ENCODE measurements around the gene LYPD6. TPM values are rescaled to one million over a fixed set of nuclear protein-coding genes. Genes with fewer than 3 reads are reported as not detected.

The LYPD6 gene
- total RNA-seq, 1 donor from 2014 or later, result 4.1 TPM

DNA sequence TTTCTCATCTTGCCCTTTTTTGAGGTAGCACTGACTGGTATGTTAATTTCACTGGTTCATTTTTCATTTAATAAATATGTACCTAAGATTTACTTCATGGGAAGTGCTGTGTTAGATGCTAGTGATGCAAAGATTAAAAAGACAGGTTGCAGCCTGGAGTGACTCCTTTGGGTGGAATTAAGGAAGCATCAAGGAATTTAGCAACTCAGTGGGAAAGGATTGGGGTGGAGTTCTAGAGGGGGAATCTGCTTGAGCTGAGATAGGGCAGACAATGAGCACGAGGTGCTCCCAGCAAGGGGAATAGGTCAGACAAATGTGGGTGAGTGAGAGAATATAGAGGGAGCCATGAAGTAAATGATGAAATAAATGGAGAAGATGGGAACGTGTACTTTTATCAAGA is 57.0 kb downstream of the LYPD6 start:
- Mint-ChIP-seq H3K27me3 (ENCODE audit: insufficient read depth, low read depth) (peaks cover 4% of the 10 kb centered on the region), H3K4me3 (no peak overlapping the region)

GRCh38 chr2:149388120-149388816 is 57.9 kb downstream of the LYPD6 start:
- Histone ChIP-seq H3K79me2 (ENCODE audit: low read depth) (no peaks in the 10 kb centered on the region), H3K4me2 (peak overlapping the region; percentile 50), H2AFZ (replicated peaks) (no peak overlapping the region), H3K36me3 (no peaks in the 10 kb centered on the region), H3K4me3 (no peak overlapping the region), H3K4me1 (peaks cover 25% of the 10 kb centered on the region), H3F3A (ENCODE audit: low read depth) (peaks cover 13% of the 10 kb centered on the region), H3K9me3 (ENCODE audit: low read depth) (no peaks in the 10 kb centered on the region), H3K9ac (no peak overlapping the region), H3K27me3 (no peaks in the 10 kb centered on the region), H3K27ac (no peak overlapping the region), H4K20me1 (ENCODE audit: low read depth) (no peaks in the 10 kb centered on the region)
- Mint-ChIP-seq H3K27me3 (ENCODE audit: insufficient read depth, low read depth) (peaks cover 4% of the 10 kb centered on the region), H3K9me3 (peaks cover 2% of the 10 kb centered on the region), H3K4me3 (no peak overlapping the region), H3K36me3 (no peaks in the 10 kb centered on the region), H3K4me1 (peaks cover 29% of the 10 kb centered on the region), H3K27ac (no peak overlapping the region)
- DNase-seq (ENCODE audit: low spot score), result peak; percentile 19
- TF ChIP-seq, protein P1, sequence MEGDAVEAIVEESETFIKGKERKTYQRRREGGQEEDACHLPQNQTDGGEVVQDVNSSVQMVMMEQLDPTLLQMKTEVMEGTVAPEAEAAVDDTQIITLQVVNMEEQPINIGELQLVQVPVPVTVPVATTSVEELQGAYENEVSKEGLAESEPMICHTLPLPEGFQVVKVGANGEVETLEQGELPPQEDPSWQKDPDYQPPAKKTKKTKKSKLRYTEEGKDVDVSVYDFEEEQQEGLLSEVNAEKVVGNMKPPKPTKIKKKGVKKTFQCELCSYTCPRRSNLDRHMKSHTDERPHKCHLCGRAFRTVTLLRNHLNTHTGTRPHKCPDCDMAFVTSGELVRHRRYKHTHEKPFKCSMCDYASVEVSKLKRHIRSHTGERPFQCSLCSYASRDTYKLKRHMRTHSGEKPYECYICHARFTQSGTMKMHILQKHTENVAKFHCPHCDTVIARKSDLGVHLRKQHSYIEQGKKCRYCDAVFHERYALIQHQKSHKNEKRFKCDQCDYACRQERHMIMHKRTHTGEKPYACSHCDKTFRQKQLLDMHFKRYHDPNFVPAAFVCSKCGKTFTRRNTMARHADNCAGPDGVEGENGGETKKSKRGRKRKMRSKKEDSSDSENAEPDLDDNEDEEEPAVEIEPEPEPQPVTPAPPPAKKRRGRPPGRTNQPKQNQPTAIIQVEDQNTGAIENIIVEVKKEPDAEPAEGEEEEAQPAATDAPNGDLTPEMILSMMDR (IDR thresholded peaks at IDR 0.05), result peak; percentile 41
- TF ChIP-seq EZH2 (IDR thresholded peaks at IDR 0.05), result no peak
- no peak for TF ChIP-seq EZH2phosphoT487 (IDR thresholded peaks at IDR 0.05)

More for the DNA sequence above, 57.0 kb downstream of the LYPD6 start:
- Histone ChIP-seq H3F3A (ENCODE audit: low read depth) (peaks cover 13% of the 10 kb centered on the region), H3K4me1 (peaks cover 25% of the 10 kb centered on the region), H3K9ac (no peak overlapping the region), H3K36me3 (no peaks in the 10 kb centered on the region), H3K4me2 (no peak overlapping the region), H3K9me3 (ENCODE audit: low read depth) (no peaks in the 10 kb centered on the region), H3K79me2 (ENCODE audit: low read depth) (no peaks in the 10 kb centered on the region), H3K4me3 (no peak overlapping the region), H3K27ac (no peak overlapping the region), H2AFZ (replicated peaks) (no peak overlapping the region), H3K27me3 (no peaks in the 10 kb centered on the region), H4K20me1 (ENCODE audit: low read depth) (no peaks in the 10 kb centered on the region)
- H3K27ac Mint-ChIP-seq, result no peak overlapping the region
- no peaks in the 10 kb centered on the region for H3K36me3 Mint-ChIP-seq
- peaks cover 25% of the 10 kb centered on the region for H3K4me1 Mint-ChIP-seq
- TF ChIP-seq EZH2 (IDR thresholded peaks at IDR 0.05) (no peak), EZH2phosphoT487 (IDR thresholded peaks at IDR 0.05) (no peak)
- TF ChIP-seq, protein P1 (IDR thresholded peaks at IDR 0.05), result no peak
- DNase-seq (ENCODE audit: low spot score), result no peak
- H3K9me3 Mint-ChIP-seq, result peaks cover 2% of the 10 kb centered on the region

- Histone ChIP-seq H3K27ac (no peak overlapping the region), H3K36me3 (no peaks in the 10 kb centered on the region), H3K9me3 (ENCODE audit: low read depth) (no peaks in the 10 kb centered on the region), H3K27me3 (no peaks in the 10 kb centered on the region), H3K4me3 (no peak overlapping the region), H3F3A (ENCODE audit: low read depth) (peaks cover 13% of the 10 kb centered on the region), H4K20me1 (ENCODE audit: low read depth) (no peaks in the 10 kb centered on the region), H3K4me2 (peak overlapping the region; percentile 50), H3K4me1 (peaks cover 25% of the 10 kb centered on the region), H3K9ac (no peak overlapping the region), H3K79me2 (ENCODE audit: low read depth) (no peaks in the 10 kb centered on the region), H2AFZ (replicated peaks) (no peak overlapping the region)
- Mint-ChIP-seq H3K27me3 (ENCODE audit: insufficient read depth, low read depth) (peaks cover 4% of the 10 kb centered on the region), H3K27ac (no peak overlapping the region), H3K36me3 (no peaks in the 10 kb centered on the region), H3K9me3 (peaks cover 2% of the 10 kb centered on the region), H3K4me3 (no peak overlapping the region), H3K4me1 (peaks cover 35% of the 10 kb centered on the region)
- DNase-seq (ENCODE audit: low spot score), result peak; percentile 62
- TF ChIP-seq EZH2 (IDR thresholded peaks at IDR 0.05) (no peak), EZH2phosphoT487 (IDR thresholded peaks at IDR 0.05) (no peak)
- TF ChIP-seq, protein P1 (IDR thresholded peaks at IDR 0.05), result no peak
These were observed 59.2 kb downstream of the LYPD6 start for GRCh38 chr2:149389506-149390167.
